Right renal pelvis (tissue), 4 donors: Measurements from ENCODE around the gene FAM227B. TPM values are rescaled to one million over a fixed set of nuclear protein-coding genes. Genes with fewer than 3 reads are reported as not detected.
"Not testable (repeated sequence)": the region's sequence is repeated elsewhere in the genome, so short reads cannot be mapped to it uniquely, and the experiment has no call there.

Experiments
- DNase-seq, 4 donors: peaks; one replicate each; pipeline ENCODE4 v3.0.0-alpha.2; 2013; ENCODE audit warnings: low read depth in 4 of 4, low spot score in 3 of 4, missing footprints in 1 of 4
- polyA plus RNA-seq, 4 donors: library from polyadenylated mRNA; unstranded; fragments of 120-200 nt; gene quantifications; one replicate each; pipeline ENCODE4 v1.2.1, GENCODE V29; 2013; ENCODE audit not compliant: insufficient read length in 4 of 4

The FAM227B gene
- polyA plus RNA-seq, 4 donors, result 14.0 to 22.3 (median 18.9) TPM

GRCh38 chr15:49441356-49441755, 179.3 kb downstream of the FAM227B start:
- DNase-seq, result no peak

- no peak for DNase-seq
These were observed 180.8 kb downstream of the FAM227B start for GRCh38 chr15:49439678-49440395.

GRCh38 chr15:49438962-49439631, 181.5 kb downstream of the FAM227B start:
- DNase-seq, result no peak

GRCh38 chr15:49436751-49437150, 183.9 kb downstream of the FAM227B start:
- no peak for DNase-seq

- DNase-seq, result no peak
These were observed 185.4 kb downstream of the FAM227B start for GRCh38 chr15:49435174-49435573.

GRCh38 chr15:49430046-49430445, 190.6 kb downstream of the FAM227B start:
- DNase-seq, result no peak

- DNase-seq, result no peak
These were observed 192.1 kb downstream of the FAM227B start for GRCh38 chr15:49428409-49429095.

GRCh38 chr15:49427372-49427771, 193.2 kb downstream of the FAM227B start:
- no peak for DNase-seq

GRCh38 chr15:49424954-49425353, 195.7 kb downstream of the FAM227B start:
- no peak for DNase-seq

- DNase-seq, result no peak
These were observed 196.6 kb downstream of the FAM227B start for GRCh38 chr15:49423901-49424550.

- no peak for DNase-seq
These were observed 197.6 kb downstream of the FAM227B start, which contains the start of gene FGF7 for GRCh38 chr15:49423021-49423420. TSS of gene FGF7 (plus strand) at chr15:49423242. CDS start at chr15:49424298, 1,056 bp downstream.

GRCh38 chr15:49421991-49422390, 198.6 kb downstream of the FAM227B start:
- peak in 1 of 4 donors; percentile 63 for DNase-seq

GRCh38 chr15:49418811-49419210, 201.8 kb downstream of the FAM227B start:
- DNase-seq, result no peak

GRCh38 chr15:49415638-49416037, 205.0 kb downstream of the FAM227B start:
- DNase-seq, result no peak

- no peak for DNase-seq
These were observed 205.5 kb downstream of the FAM227B start for GRCh38 chr15:49415149-49415548.

- no peak for DNase-seq
These were observed 207.8 kb downstream of the FAM227B start for GRCh38 chr15:49412797-49413196.

GRCh38 chr15:49410641-49411040, 210.0 kb downstream of the FAM227B start:
- no peak for DNase-seq

GRCh38 chr15:49406352-49407118, 214.1 kb downstream of the FAM227B start:
- DNase-seq, result no peak

GRCh38 chr15:49402515-49403296, 217.9 kb downstream of the FAM227B start:
- not testable (repeated sequence) for DNase-seq
